ENCODE data around the gene NAA80. TPM values are rescaled to one million over a fixed set of nuclear protein-coding genes. Genes with fewer than 3 reads are reported as not detected.

NAA80 gene
- total and polyA plus RNA-seq, 2 of the 13 experiments (the other 11 are each of a cell fraction or from before 2014, with no cell fraction given), result 3.4 to 8.7 TPM

GRCh38 chr3:50271314-50271936 lies 27.8 kb downstream of the NAA80 start (continued):
- TF ChIP-seq MEF2D (CRISPR knock-in tag; IDR thresholded peaks at IDR 0.05) (no peak), KAT8 (CRISPR knock-in tag; IDR thresholded peaks at IDR 0.05) (peak; percentile 33; the same call in 1 of the 2 replicates), CREM (IDR thresholded peaks at IDR 0.05) (peak; percentile 70; the same call in 1 of the 2 replicates), CREM (CRISPR knock-in tag; IDR thresholded peaks at IDR 0.05) (no peak), SNRNP70 (IDR thresholded peaks at IDR 0.05; ENCODE audit: low read depth, low read length) (no peak), PRDM10 (CRISPR knock-in tag; IDR thresholded peaks at IDR 0.05; ENCODE audit: low read depth) (0 out of 2 replicates have a peak, but pooled peaks have one; percentile 37), MBNL3 (CRISPR knock-in tag; conservative IDR thresholded peaks at IDR 0.05) (no peak), SNAI1 (CRISPR knock-in tag; IDR thresholded peaks at IDR 0.05; ENCODE audit: borderline replicate concordance) (no peak), SRSF9 (IDR thresholded peaks at IDR 0.05; ENCODE audit: borderline replicate concordance, insufficient read depth, low read depth, low read length, poor library complexity, severe bottlenecking) (no peak), RFX5 (IDR thresholded peaks at IDR 0.05; ENCODE audit: low read depth, low read length) (no peak), GATAD2A (CRISPR knock-in tag; IDR thresholded peaks at IDR 0.05) (peak; percentile 73), TOE1 (CRISPR knock-in tag; IDR thresholded peaks at IDR 0.05) (no peak), RFXANK (CRISPR knock-in tag; IDR thresholded peaks at IDR 0.05) (no peak), RNF2 (conservative IDR thresholded peaks at IDR 0.05; ENCODE audit: low read depth) (no peak), ZFP36 (IDR thresholded peaks at IDR 0.05; ENCODE audit: borderline replicate concordance, low read depth, low read length, partially characterized antibody) (no peak), SP1 (IDR thresholded peaks at IDR 0.05) (no peak), SP1 (CRISPR knock-in tag; IDR thresholded peaks at IDR 0.05) (no peak), ZNF260 (CRISPR knock-in tag; IDR thresholded peaks at IDR 0.05; ENCODE audit: borderline replicate concordance, low read depth) (no peak), BORCS8-MEF2B (CRISPR knock-in tag; IDR thresholded peaks at IDR 0.05) (no peak), ETV6 (CRISPR knock-in tag; conservative IDR thresholded peaks at IDR 0.05) (no peak), CEBPG (CRISPR knock-in tag; IDR thresholded peaks at IDR 0.05) (peak; percentile 61), SIN3B (IDR thresholded peaks at IDR 0.05; ENCODE audit: low read length) (no peak), ZNF746 (CRISPR knock-in tag; IDR thresholded peaks at IDR 0.05) (peak; percentile 57; the same call in 1 of the 2 replicates), ZNF354B (CRISPR knock-in tag; IDR thresholded peaks at IDR 0.05) (no peak)
- TF ChIP-seq, protein P1, sequence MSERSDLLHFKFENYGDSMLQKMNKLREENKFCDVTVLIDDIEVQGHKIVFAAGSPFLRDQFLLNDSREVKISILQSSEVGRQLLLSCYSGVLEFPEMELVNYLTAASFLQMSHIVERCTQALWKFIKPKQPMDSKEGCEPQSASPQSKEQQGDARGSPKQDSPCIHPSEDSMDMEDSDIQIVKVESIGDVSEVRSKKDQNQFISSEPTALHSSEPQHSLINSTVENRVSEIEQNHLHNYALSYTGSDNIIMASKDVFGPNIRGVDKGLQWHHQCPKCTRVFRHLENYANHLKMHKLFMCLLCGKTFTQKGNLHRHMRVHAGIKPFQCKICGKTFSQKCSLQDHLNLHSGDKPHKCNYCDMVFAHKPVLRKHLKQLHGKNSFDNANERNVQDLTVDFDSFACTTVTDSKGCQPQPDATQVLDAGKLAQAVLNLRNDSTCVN (CRISPR knock-in tag; IDR thresholded peaks at IDR 0.05; ENCODE audit: borderline replicate concordance), result no peak
- TF ChIP-seq, protein P2, sequence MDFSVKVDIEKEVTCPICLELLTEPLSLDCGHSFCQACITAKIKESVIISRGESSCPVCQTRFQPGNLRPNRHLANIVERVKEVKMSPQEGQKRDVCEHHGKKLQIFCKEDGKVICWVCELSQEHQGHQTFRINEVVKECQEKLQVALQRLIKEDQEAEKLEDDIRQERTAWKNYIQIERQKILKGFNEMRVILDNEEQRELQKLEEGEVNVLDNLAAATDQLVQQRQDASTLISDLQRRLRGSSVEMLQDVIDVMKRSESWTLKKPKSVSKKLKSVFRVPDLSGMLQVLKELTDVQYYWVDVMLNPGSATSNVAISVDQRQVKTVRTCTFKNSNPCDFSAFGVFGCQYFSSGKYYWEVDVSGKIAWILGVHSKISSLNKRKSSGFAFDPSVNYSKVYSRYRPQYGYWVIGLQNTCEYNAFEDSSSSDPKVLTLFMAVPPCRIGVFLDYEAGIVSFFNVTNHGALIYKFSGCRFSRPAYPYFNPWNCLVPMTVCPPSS (IDR thresholded peaks at IDR 0.05), result no peak
- TF ChIP-seq, protein P3, sequence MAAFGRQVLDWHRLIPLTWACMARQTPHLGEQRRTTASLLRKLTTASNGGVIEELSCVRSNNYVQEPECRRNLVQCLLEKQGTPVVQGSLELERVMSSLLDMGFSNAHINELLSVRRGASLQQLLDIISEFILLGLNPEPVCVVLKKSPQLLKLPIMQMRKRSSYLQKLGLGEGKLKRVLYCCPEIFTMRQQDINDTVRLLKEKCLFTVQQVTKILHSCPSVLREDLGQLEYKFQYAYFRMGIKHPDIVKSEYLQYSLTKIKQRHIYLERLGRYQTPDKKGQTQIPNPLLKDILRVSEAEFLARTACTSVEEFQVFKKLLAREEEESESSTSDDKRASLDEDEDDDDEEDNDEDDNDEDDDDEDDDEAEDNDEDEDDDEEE (CRISPR knock-in tag; IDR thresholded peaks at IDR 0.05), result no peak
